GM12874 (cell line): Measurements from ENCODE around the gene SLC16A12.

Source experiments
- CTCF ChIP-seq: IDR thresholded peaks from 2 replicates; pipeline ENCODE4 v1.5.1; 2011; ENCODE audit warnings: low read depth, mild to moderate bottlenecking, control low read depth, low read length, moderate library complexity; ENCODE audit not compliant: insufficient read depth

SLC16A12 gene

GRCh38 chr10:89384474-89385340 is 150.7 kb downstream of the SLC16A12 start:
- no peak for TF ChIP-seq CTCF

- TF ChIP-seq CTCF, result no peak
Measured at GRCh38 chr10:89382757-89383156, 152.6 kb downstream of the SLC16A12 start.
